Peyer's patch (tissue), 4 donors: ENCODE measurements around the gene DCP1A. TPM values are rescaled to one million over a fixed set of nuclear protein-coding genes. Genes with fewer than 3 reads are reported as not detected.
"Not testable (repeated sequence)": the region's sequence is repeated elsewhere in the genome, so short reads cannot be mapped to it uniquely, and the experiment has no call there.

Source experiments
- DNase-seq, 3 donors: peaks; one replicate each; pipeline ENCODE4 v3.0.0-alpha.2; 2017 to 2019
- H3K27ac ChIP-seq, 4 donors: fragments of 200-600 bp; sonication (generic); one replicate each; pipeline ENCODE4 v1.5.1; 2016 to 2019
- H3K27me3 ChIP-seq, 2 donors: fragments of 200-600 bp; sonication (generic); one replicate each; pipeline ENCODE4 v1.5.1; 2019
- H3K36me3 ChIP-seq, 3 donors: fragments of 200-600 bp; sonication (generic); one replicate each; pipeline ENCODE4 v1.5.1; 2016 to 2019
- H3K4me1 ChIP-seq, 4 donors: fragments of 200-600 bp; sonication (generic); one replicate each; pipeline ENCODE4 v1.5.1; 2016 to 2019
- H3K4me3 ChIP-seq, 4 donors: fragments of 200-600 bp; sonication (generic); 1 replicate in 3 of 4; 2 replicates in 1 of 4; pipeline ENCODE4 v1.5.1; 2016 to 2019; ENCODE audit warnings: mild to moderate bottlenecking in 1 of 4
- H3K9me3 ChIP-seq, 4 donors: fragments of 200-600 bp; sonication (generic); one replicate each; pipeline ENCODE4 v1.5.1; 2016 to 2019; ENCODE audit warnings: mild to moderate bottlenecking in 1 of 4
- CTCF ChIP-seq, 6 experiments: fragments of 450-650 bp in 4 of 6; fragments of 200-600 bp in 2 of 6; sonication (generic) in 1 of 6; IDR thresholded peaks; one replicate each; pipeline ENCODE4 v1.5.1; 2017 to 2019; ENCODE audit warnings: antibody characterized with exemption in 6 of 6, mild to moderate bottlenecking in 3 of 6, moderate library complexity in 1 of 6
- POLR2A ChIP-seq, 2 donors: fragments of 450-650 bp; IDR thresholded peaks; one replicate each; pipeline ENCODE4 v1.5.1; 2017; ENCODE audit warnings: antibody characterized with exemption in 2 of 2, mild to moderate bottlenecking in 2 of 2, moderate library complexity in 2 of 2
- total RNA-seq, 4 donors: library from RNA; depleted of rRNA; stranded (reverse); fragments of >200 nt; gene quantifications; one replicate each; pipeline ENCODE4 v1.1.0, GENCODE V29; 2016

DCP1A gene
- total RNA-seq, 4 donors from 2014 or later: 14.0 to 31.4 (median 20.5) TPM

GRCh38 chr3:53273146-53273670 lies 74.1 kb downstream of the DCP1A start:
- H3K36me3 ChIP-seq: no peaks in the 10 kb centered on the region
- H3K4me3 ChIP-seq: no peak overlapping the region
- H3K9me3 ChIP-seq: no peaks in the 10 kb centered on the region
- H3K27ac ChIP-seq: no peak overlapping the region
- H3K4me1 ChIP-seq: peaks cover 0 to 10% (median 2%) of the 10 kb centered on the region in 4 donors
- H3K27me3 ChIP-seq: no peaks in the 10 kb centered on the region
- no peak for DNase-seq
- no peak for TF ChIP-seq CTCF (IDR thresholded peaks at IDR 0.05)
- TF ChIP-seq POLR2A (IDR thresholded peaks at IDR 0.05): no peak

- Histone ChIP-seq H3K27me3 (no peaks in the 10 kb centered on the region), H3K4me3 (no peak overlapping the region), H3K4me1 (peaks cover 0 to 10% (median 2%) of the 10 kb centered on the region in 4 donors), H3K9me3 (no peaks in the 10 kb centered on the region), H3K27ac (peak overlapping the region; percentile 13 to 71 (median 52)), H3K36me3 (no peaks in the 10 kb centered on the region)
- peak in 2 of 6 experiments; percentile 9 for TF ChIP-seq CTCF (IDR thresholded peaks at IDR 0.05)
- TF ChIP-seq POLR2A (IDR thresholded peaks at IDR 0.05): no peak
- DNase-seq: peak; percentile 26 to 79 (median 68)
Measured at GRCh38 chr3:53269888-53270880, 77.2 kb downstream of the DCP1A start.

GRCh38 chr3:53269193-53269592 lies 78.2 kb downstream of the DCP1A start:
- Histone ChIP-seq H3K4me1 (peaks cover 0 to 10% (median 2%) of the 10 kb centered on the region in 4 donors), H3K27ac (peak overlapping the region in 3 of 4 donors; percentile 13 to 71 (median 63))
- H3K9me3 ChIP-seq, H3K4me3 ChIP-seq, DNase-seq, H3K36me3 ChIP-seq, H3K27me3 ChIP-seq: not testable (repeated sequence)

GRCh38 chr3:53267766-53268165 lies 79.6 kb downstream of the DCP1A start:
- H3K27me3 ChIP-seq: no peaks in the 10 kb centered on the region
- TF ChIP-seq POLR2A (IDR thresholded peaks at IDR 0.05): no peak
- TF ChIP-seq CTCF (IDR thresholded peaks at IDR 0.05): no peak
- H3K9me3 ChIP-seq: no peaks in the 10 kb centered on the region
- H3K4me1 ChIP-seq: peaks cover 0 to 10% (median 2%) of the 10 kb centered on the region in 4 donors
- no peak for DNase-seq
- H3K27ac ChIP-seq: no peak overlapping the region
- no peaks in the 10 kb centered on the region for H3K36me3 ChIP-seq
- H3K4me3 ChIP-seq: no peak overlapping the region

- H3K27me3 ChIP-seq: no peaks in the 10 kb centered on the region
- TF ChIP-seq POLR2A (IDR thresholded peaks at IDR 0.05): no peak
- TF ChIP-seq CTCF (IDR thresholded peaks at IDR 0.05): no peak
- DNase-seq: no peak
- no peaks in the 10 kb centered on the region for H3K36me3 ChIP-seq
- H3K9me3 ChIP-seq: no peaks in the 10 kb centered on the region
- no peak overlapping the region for H3K4me3 ChIP-seq
- H3K27ac ChIP-seq: no peak overlapping the region
- peaks cover 0 to 4% (median 1%) of the 10 kb centered on the region in 4 donors for H3K4me1 ChIP-seq
Measured at GRCh38 chr3:53264718-53265117, 82.6 kb downstream of the DCP1A start.

GRCh38 chr3:53263907-53264306 lies 83.4 kb downstream of the DCP1A start:
- Histone ChIP-seq H3K4me3 (no peak overlapping the region), H3K9me3 (no peaks in the 10 kb centered on the region), H3K27me3 (no peaks in the 10 kb centered on the region), H3K4me1 (no peaks in the 10 kb centered on the region), H3K27ac (no peak overlapping the region), H3K36me3 (no peaks in the 10 kb centered on the region)
- no peak for DNase-seq
- TF ChIP-seq CTCF (IDR thresholded peaks at IDR 0.05) (no peak), POLR2A (IDR thresholded peaks at IDR 0.05) (no peak)
